Prostate gland (tissue), 2 donors: Measurements from ENCODE around the gene DYNC1LI2.

ENCODE experiments used
- CTCF ChIP-seq, 4 experiments: fragments of 200-600 bp in 2 of 4; fragments of 450-650 bp in 2 of 4; sonication (generic) in 2 of 4; IDR thresholded peaks; 1 replicate in 3 of 4; 2 replicates in 1 of 4; pipeline ENCODE4 v1.5.1; 2016 to 2019; ENCODE audit warnings: antibody characterized with exemption in 4 of 4, mild to moderate bottlenecking in 2 of 4, moderate library complexity in 2 of 4
- POLR2A ChIP-seq: fragments of 450-650 bp; IDR thresholded peaks from one replicate; pipeline ENCODE4 v1.6.1; 2016; ENCODE audit warnings: antibody characterized with exemption, mild to moderate bottlenecking
- POLR2AphosphoS5 ChIP-seq: sonication (generic); formaldehyde crosslinking; IDR thresholded peaks from one replicate; pipeline ENCODE4 v1.6.1; 2017; ENCODE audit warnings: antibody characterized with exemption

- TF ChIP-seq CTCF (IDR thresholded peaks at IDR 0.05) (no peak), POLR2AphosphoS5 (no peak), POLR2A (no peak)
These were observed 53.4 kb downstream of the DYNC1LI2 start for GRCh38 chr16:66698046-66698445.
